Natural killer cell (primary cell): Measurements from ENCODE around the gene PLK5. TPM values are rescaled to one million over a fixed set of nuclear protein-coding genes. Genes with fewer than 3 reads are reported as not detected.
"Not testable (repeated sequence)": the region's sequence is repeated elsewhere in the genome, so short reads cannot be mapped to it uniquely, and the experiment has no call there.

Experiments used
- ATAC-seq, 3 donors: fragments of 150-1000 bp in 2 of 3; fragments of 200-7000 bp in 1 of 3; cut with Tn5 transposase; 1 replicate in 1 of 3; 2 replicates in 2 of 3; pipeline ENCODE4 v1.10.0; 2021; ENCODE audit warnings: mild to moderate bottlenecking in 2 of 3, moderate library complexity in 2 of 3
- DNase-seq, 2 donors: peaks; one replicate each; pipeline versions ENCODE4 v3.0.0 to v3.0.0-alpha.2; 2013 to 2021; ENCODE audit warnings: mixed read lengths in 1 of 2
- H3K27ac ChIP-seq: one replicate; pipeline ENCODE4 v1.5.1; 2013; ENCODE audit warnings: mild to moderate bottlenecking, low read length
- H3K27me3 ChIP-seq: one replicate; pipeline ENCODE4 v1.6.1; 2013; ENCODE audit warnings: low read length; ENCODE audit not compliant: control insufficient read depth, insufficient read depth
- H3K36me3 ChIP-seq: one replicate; pipeline ENCODE4 v1.6.1; 2013; ENCODE audit warnings: low read length; ENCODE audit not compliant: control insufficient read depth, insufficient read depth
- H3K4me1 ChIP-seq: one replicate; pipeline ENCODE4 v1.6.1; 2013; ENCODE audit warnings: low read length; ENCODE audit not compliant: control insufficient read depth, insufficient read depth
- H3K4me3 ChIP-seq: one replicate; pipeline ENCODE4 v1.5.1; 2013; ENCODE audit warnings: low read length
- H3K9me3 ChIP-seq: one replicate; pipeline ENCODE4 v1.6.1; 2013; ENCODE audit warnings: low read length; ENCODE audit not compliant: control insufficient read depth, insufficient read depth
- H3K27ac Mint-ChIP-seq, 2 donors: one replicate each; pipeline ENCODE4 v1.8.0; 2022; ENCODE audit warnings: mild to moderate bottlenecking in 2 of 2, mixed read lengths in 2 of 2, moderate library complexity in 1 of 2
- H3K27me3 Mint-ChIP-seq, 2 donors: one replicate each; pipeline ENCODE4 v1.8.0; 2022; ENCODE audit warnings: low read depth in 2 of 2, mixed read lengths in 2 of 2
- H3K36me3 Mint-ChIP-seq: one replicate; pipeline ENCODE4 v1.8.0; 2022; ENCODE audit warnings: mixed read lengths
- H3K4me1 Mint-ChIP-seq, 2 donors: one replicate each; pipeline ENCODE4 v1.8.0; 2022; ENCODE audit warnings: mixed read lengths in 2 of 2
- H3K4me3 Mint-ChIP-seq: one replicate; pipeline ENCODE4 v1.8.0; 2022; ENCODE audit warnings: mild to moderate bottlenecking, moderate library complexity, mixed read lengths
- H3K9me3 Mint-ChIP-seq, 2 donors: one replicate each; pipeline ENCODE4 v1.8.0; 2022; ENCODE audit warnings: mixed read lengths in 2 of 2
- WGBS: methylation state at CpG from one replicate; pipeline ENCODE4 v1.1.7; 2013; ENCODE audit warnings: missing lambda C conversion rate; ENCODE audit not compliant: insufficient coverage; 5-methylcytosine and 5-hydroxymethylcytosine counted together
- intact Hi-C: fragments of 100-400 bp; cut with micrococcal nuclease; formaldehyde crosslinking; loops from one replicate; pipeline ENCODE4 v1.14.2; 2022
- total RNA-seq, 4 donors: library from RNA; stranded (reverse); fragments of 120-200 nt in 1 of 4; gene quantifications; one replicate each; pipeline versions ENCODE4 v1.2.3 to v1.2.4, GENCODE V29; 2013 to 2022
- TF ChIP-seq, protein P1 (sequence below): fragments of 200-600 bp; IDR thresholded peaks from one replicate; pipeline ENCODE4 v1.8.0; 2022; ENCODE audit warnings: antibody characterized with exemption

PLK5 gene
- total RNA-seq, 3 donors from 2014 or later (not counting 1 experiment from before 2014, with no cell fraction given), result not detected

GRCh38 chr19:1533510-1534150, 9.8 kb downstream of the PLK5 start:
- H3K4me1 Mint-ChIP-seq, result no peaks in the 10 kb centered on the region
- WGBS, result 77% methylated on average over 23 of the region's 23 CpGs
- H3K36me3 ChIP-seq, result no peaks in the 10 kb centered on the region
- no peak for ATAC-seq
- no peak overlapping the region for H3K4me3 ChIP-seq
- H3K9me3 ChIP-seq, result no peaks in the 10 kb centered on the region
- no peak overlapping the region for H3K27ac Mint-ChIP-seq
- H3K4me3 Mint-ChIP-seq, result no peak overlapping the region
- no peak overlapping the region for H3K27ac ChIP-seq
- TF ChIP-seq, protein P1, sequence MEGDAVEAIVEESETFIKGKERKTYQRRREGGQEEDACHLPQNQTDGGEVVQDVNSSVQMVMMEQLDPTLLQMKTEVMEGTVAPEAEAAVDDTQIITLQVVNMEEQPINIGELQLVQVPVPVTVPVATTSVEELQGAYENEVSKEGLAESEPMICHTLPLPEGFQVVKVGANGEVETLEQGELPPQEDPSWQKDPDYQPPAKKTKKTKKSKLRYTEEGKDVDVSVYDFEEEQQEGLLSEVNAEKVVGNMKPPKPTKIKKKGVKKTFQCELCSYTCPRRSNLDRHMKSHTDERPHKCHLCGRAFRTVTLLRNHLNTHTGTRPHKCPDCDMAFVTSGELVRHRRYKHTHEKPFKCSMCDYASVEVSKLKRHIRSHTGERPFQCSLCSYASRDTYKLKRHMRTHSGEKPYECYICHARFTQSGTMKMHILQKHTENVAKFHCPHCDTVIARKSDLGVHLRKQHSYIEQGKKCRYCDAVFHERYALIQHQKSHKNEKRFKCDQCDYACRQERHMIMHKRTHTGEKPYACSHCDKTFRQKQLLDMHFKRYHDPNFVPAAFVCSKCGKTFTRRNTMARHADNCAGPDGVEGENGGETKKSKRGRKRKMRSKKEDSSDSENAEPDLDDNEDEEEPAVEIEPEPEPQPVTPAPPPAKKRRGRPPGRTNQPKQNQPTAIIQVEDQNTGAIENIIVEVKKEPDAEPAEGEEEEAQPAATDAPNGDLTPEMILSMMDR, result no peak
- DNase-seq, result no peak
- intact Hi-C loops, result no loop called here
- H3K4me1 ChIP-seq, result no peaks in the 10 kb centered on the region
- no peaks in the 10 kb centered on the region for H3K9me3 Mint-ChIP-seq
- H3K27me3 ChIP-seq, result no peaks in the 10 kb centered on the region
- H3K36me3 Mint-ChIP-seq, result no peaks in the 10 kb centered on the region
- H3K27me3 Mint-ChIP-seq, result peaks cover 0 to 4% of the 10 kb centered on the region in 2 donors

DNA sequence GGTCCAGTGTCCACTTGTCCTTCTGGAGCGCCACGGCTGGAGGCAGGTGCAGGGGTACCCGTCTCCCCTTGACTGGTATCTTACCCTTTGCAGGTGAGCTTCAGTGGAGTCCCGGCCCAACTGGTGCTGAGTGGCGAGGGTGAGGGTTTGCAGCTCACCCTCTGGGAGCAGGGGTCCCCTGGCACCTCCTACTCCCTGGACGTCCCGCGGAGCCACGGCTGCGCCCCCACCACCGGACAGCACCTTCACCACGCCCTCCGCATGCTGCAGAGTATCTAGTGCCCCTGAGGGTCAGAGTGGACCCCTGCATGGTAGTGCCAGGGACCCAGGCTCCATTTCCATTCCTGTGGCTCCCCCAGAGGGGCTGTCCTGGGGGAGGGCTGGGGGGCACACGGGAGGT, 11.1 kb downstream of the PLK5 start:
- no peak for ATAC-seq

GRCh38 chr19:1535699-1536098, 11.8 kb downstream of the PLK5 start:
- H3K36me3 ChIP-seq, H3K27me3 Mint-ChIP-seq, H3K9me3 ChIP-seq, intact Hi-C loops, H3K27ac ChIP-seq, H3K4me3 Mint-ChIP-seq, DNase-seq, H3K27ac Mint-ChIP-seq, H3K27me3 ChIP-seq, H3K4me1 Mint-ChIP-seq, ATAC-seq, H3K9me3 Mint-ChIP-seq, H3K4me1 ChIP-seq, H3K36me3 Mint-ChIP-seq, H3K4me3 ChIP-seq: not testable (repeated sequence)
- 96% methylated on average over 7 of the region's 7 CpGs for WGBS

More for the DNA sequence above, 11.1 kb downstream of the PLK5 start:
- Mint-ChIP-seq H3K36me3 (no peaks in the 10 kb centered on the region), H3K4me3 (no peak overlapping the region), H3K27ac (no peak overlapping the region), H3K4me1 (no peaks in the 10 kb centered on the region), H3K27me3 (peaks cover 0 to 4% of the 10 kb centered on the region in 2 donors), H3K9me3 (no peaks in the 10 kb centered on the region)
- no peak overlapping the region for H3K27ac ChIP-seq
- TF ChIP-seq, protein P1, result no peak
- H3K27me3 ChIP-seq, result no peaks in the 10 kb centered on the region
- H3K4me1 ChIP-seq, result no peaks in the 10 kb centered on the region
- no peak for DNase-seq
- 87% methylated on average over 14 of the region's 14 CpGs for WGBS
- no peaks in the 10 kb centered on the region for H3K36me3 ChIP-seq
- intact Hi-C loops, result no loop called here
- no peaks in the 10 kb centered on the region for H3K9me3 ChIP-seq
- no peak overlapping the region for H3K4me3 ChIP-seq

DNA sequence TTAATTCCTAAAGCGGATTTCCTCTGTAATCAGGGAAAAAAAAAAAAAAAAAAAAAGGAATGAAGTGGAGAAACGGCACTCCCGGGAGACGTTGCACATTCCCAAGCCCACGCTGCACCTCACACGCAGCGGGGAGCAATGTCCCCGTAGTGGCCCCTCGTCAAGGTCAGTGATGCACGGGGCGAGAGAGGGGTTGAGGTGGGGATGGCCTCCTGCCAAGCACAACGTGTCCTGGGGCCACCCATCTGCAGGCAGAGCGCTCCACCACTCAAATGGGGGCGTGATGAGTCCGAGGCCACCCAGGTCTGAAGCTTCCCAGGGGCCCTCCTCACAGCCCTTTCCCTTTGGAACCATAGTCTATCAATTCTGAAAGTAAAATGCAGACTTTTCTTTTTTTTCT, 15.1 kb downstream of the PLK5 start:
- Mint-ChIP-seq H3K4me3 (no peak overlapping the region), H3K27ac (no peak overlapping the region), H3K36me3 (no peaks in the 10 kb centered on the region), H3K4me1 (no peaks in the 10 kb centered on the region), H3K27me3 (peaks cover 6 to 11% of the 10 kb centered on the region in 2 donors), H3K9me3 (no peaks in the 10 kb centered on the region)
- no peaks in the 10 kb centered on the region for H3K36me3 ChIP-seq
- H3K4me3 ChIP-seq, result no peak overlapping the region
- whole genome bisulfite sequencing, result 70% methylated on average over 15 of the region's 15 CpGs
- no peaks in the 10 kb centered on the region for H3K4me1 ChIP-seq
- intact Hi-C loops, result no loop called here
- TF ChIP-seq, protein P1, result no peak
- H3K27ac ChIP-seq, result no peak overlapping the region
- ATAC-seq (no peak), DNase-seq (no peak)
- H3K9me3 ChIP-seq, result no peaks in the 10 kb centered on the region
- peaks cover 2% of the 10 kb centered on the region for H3K27me3 ChIP-seq

GRCh38 chr19:1539749-1540148, 15.9 kb downstream of the PLK5 start:
- not testable (repeated sequence) for H3K27ac ChIP-seq, H3K9me3 Mint-ChIP-seq, H3K27me3 ChIP-seq, H3K27ac Mint-ChIP-seq, H3K36me3 Mint-ChIP-seq, H3K9me3 ChIP-seq, ATAC-seq, H3K36me3 ChIP-seq, H3K4me3 ChIP-seq, H3K4me1 ChIP-seq, DNase-seq, H3K4me1 Mint-ChIP-seq, H3K4me3 Mint-ChIP-seq
- intact Hi-C loops, result loop anchor here (10.0 kb wide), 1 partner anchor 285 kb away; no protein-coding TSS in a partner anchor
- 88% methylated on average over 9 of the region's 11 CpGs for WGBS
- H3K27me3 Mint-ChIP-seq, result peaks cover 6 to 11% of the 10 kb centered on the region in 2 donors
